MM.1S (cell line): ENCODE data around the gene PRSS12.

Source experiments
- DNase-seq: peaks from one replicate; pipeline ENCODE4 v3.0.0-alpha.2; 2015
- H2AFZ ChIP-seq: fragments of 300-600 bp; sonication (generic); 2 replicates; pipeline ENCODE4 v1.6.0; 2016; ENCODE audit warnings: antibody characterized with exemption, low read length
- H3F3A ChIP-seq: fragments of 300-600 bp; sonication (generic); 2 replicates; pipeline ENCODE4 v1.6.1; 2016; ENCODE audit warnings: mild to moderate bottlenecking, antibody characterized with exemption, low read length, moderate library complexity, mixed read lengths; ENCODE audit not compliant: insufficient read depth
- H3K27ac ChIP-seq: fragments of 300-600 bp; sonication (generic); 2 replicates; pipeline ENCODE4 v1.5.1; 2016; ENCODE audit warnings: mild to moderate bottlenecking, low read length
- H3K27me3 ChIP-seq: fragments of 300-600 bp; sonication (generic); replicated peaks from 2 replicates; pipeline ENCODE4 v1.6.0; 2016; ENCODE audit warnings: low read length; ENCODE audit not compliant: insufficient read depth
- H3K36me3 ChIP-seq: fragments of 300-600 bp; sonication (generic); replicated peaks from 2 replicates; pipeline ENCODE4 v1.6.1; 2016; ENCODE audit warnings: mild to moderate bottlenecking, low read length, mixed read lengths; ENCODE audit not compliant: insufficient read depth
- H3K4me1 ChIP-seq: fragments of 300-600 bp; sonication (generic); 2 replicates; pipeline ENCODE4 v1.6.1; 2016; ENCODE audit warnings: low read length, mixed read lengths
- H3K4me2 ChIP-seq: fragments of 300-600 bp; sonication (generic); 2 replicates; pipeline ENCODE4 v1.6.0; 2016; ENCODE audit warnings: low read depth, low read length
- H3K4me3 ChIP-seq: fragments of 300-600 bp; sonication (generic); 2 replicates; pipeline ENCODE4 v1.5.1; 2016; ENCODE audit warnings: low read length, mixed read lengths
- H3K79me2 ChIP-seq: fragments of 300-600 bp; sonication (generic); 2 replicates; pipeline ENCODE4 v1.6.1; 2016; ENCODE audit warnings: mixed run types, low read length, mixed read lengths
- H3K9ac ChIP-seq: fragments of 300-600 bp; sonication (generic); 2 replicates; pipeline ENCODE4 v1.6.1; 2016; ENCODE audit warnings: low read length, mixed read lengths
- H3K9me2 ChIP-seq: fragments of 300-600 bp; sonication (generic); replicated peaks from 2 replicates; pipeline ENCODE4 v1.6.1; 2016; ENCODE audit warnings: mild to moderate bottlenecking, low read length, mixed read lengths; ENCODE audit not compliant: insufficient read depth
- H3K9me3 ChIP-seq: fragments of 300-600 bp; sonication (generic); replicated peaks from 2 replicates; pipeline ENCODE4 v1.6.1; 2016; ENCODE audit warnings: mild to moderate bottlenecking, low read length, mixed read lengths; ENCODE audit not compliant: insufficient read depth
- H4K20me1 ChIP-seq: fragments of 300-600 bp; sonication (generic); 2 replicates; pipeline ENCODE4 v1.6.1; 2016; ENCODE audit warnings: mild to moderate bottlenecking, low read length, moderate library complexity, mixed read lengths; ENCODE audit not compliant: insufficient read depth
- EZH2 ChIP-seq: fragments of 300-600 bp; sonication (generic); optimal IDR thresholded peaks from 2 replicates; pipeline ENCODE3; 2017; ENCODE audit warnings: low read depth, mild to moderate bottlenecking, antibody characterized with exemption, low read length, mixed read lengths
- EZH2phosphoT487 ChIP-seq: fragments of 300-600 bp; sonication (generic); IDR thresholded peaks from 2 replicates; pipeline ENCODE4 v1.6.1; 2018; ENCODE audit warnings: antibody characterized with exemption, low read length
- TF ChIP-seq, protein P1 (sequence below): fragments of 300-600 bp; sonication (generic); IDR thresholded peaks from 2 replicates; pipeline ENCODE4 v1.5.1; 2016; ENCODE audit warnings: antibody characterized with exemption, low read length, mixed read lengths

Gene PRSS12

GRCh38 chr4:118361192-118361591 lies 8.4 kb upstream of the PRSS12 start:
- H3K9ac ChIP-seq = no peak overlapping the region
- no peak overlapping the region for H3K27ac ChIP-seq
- no peak overlapping the region for H3K4me2 ChIP-seq
- H4K20me1 ChIP-seq = no peaks in the 10 kb centered on the region
- H3K4me3 ChIP-seq = no peak overlapping the region
- no peaks in the 10 kb centered on the region for H3K36me3 ChIP-seq
- H3K79me2 ChIP-seq = no peaks in the 10 kb centered on the region
- H3K27me3 ChIP-seq = no peaks in the 10 kb centered on the region
- no peak for DNase-seq
- H3K9me2 ChIP-seq = no peaks in the 10 kb centered on the region
- no peaks in the 10 kb centered on the region for H3K9me3 ChIP-seq
- no peak overlapping the region for H2AFZ ChIP-seq
- TF ChIP-seq EZH2 = no peak
- TF ChIP-seq, protein P1, sequence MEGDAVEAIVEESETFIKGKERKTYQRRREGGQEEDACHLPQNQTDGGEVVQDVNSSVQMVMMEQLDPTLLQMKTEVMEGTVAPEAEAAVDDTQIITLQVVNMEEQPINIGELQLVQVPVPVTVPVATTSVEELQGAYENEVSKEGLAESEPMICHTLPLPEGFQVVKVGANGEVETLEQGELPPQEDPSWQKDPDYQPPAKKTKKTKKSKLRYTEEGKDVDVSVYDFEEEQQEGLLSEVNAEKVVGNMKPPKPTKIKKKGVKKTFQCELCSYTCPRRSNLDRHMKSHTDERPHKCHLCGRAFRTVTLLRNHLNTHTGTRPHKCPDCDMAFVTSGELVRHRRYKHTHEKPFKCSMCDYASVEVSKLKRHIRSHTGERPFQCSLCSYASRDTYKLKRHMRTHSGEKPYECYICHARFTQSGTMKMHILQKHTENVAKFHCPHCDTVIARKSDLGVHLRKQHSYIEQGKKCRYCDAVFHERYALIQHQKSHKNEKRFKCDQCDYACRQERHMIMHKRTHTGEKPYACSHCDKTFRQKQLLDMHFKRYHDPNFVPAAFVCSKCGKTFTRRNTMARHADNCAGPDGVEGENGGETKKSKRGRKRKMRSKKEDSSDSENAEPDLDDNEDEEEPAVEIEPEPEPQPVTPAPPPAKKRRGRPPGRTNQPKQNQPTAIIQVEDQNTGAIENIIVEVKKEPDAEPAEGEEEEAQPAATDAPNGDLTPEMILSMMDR = no peak
- no peaks in the 10 kb centered on the region for H3K4me1 ChIP-seq
- no peaks in the 10 kb centered on the region for H3F3A ChIP-seq

GRCh38 chr4:118360106-118360505 lies 7.3 kb upstream of the PRSS12 start:
- Histone ChIP-seq H3K4me3 (no peak overlapping the region), H3K36me3 (no peaks in the 10 kb centered on the region), H3K9me3 (no peaks in the 10 kb centered on the region), H4K20me1 (no peaks in the 10 kb centered on the region), H3K9ac (no peak overlapping the region), H3K27me3 (no peaks in the 10 kb centered on the region), H3K4me2 (no peak overlapping the region), H3K4me1 (no peaks in the 10 kb centered on the region), H3K27ac (no peak overlapping the region), H3F3A (no peaks in the 10 kb centered on the region), H2AFZ (no peak overlapping the region), H3K9me2 (no peaks in the 10 kb centered on the region), H3K79me2 (no peaks in the 10 kb centered on the region)
- TF ChIP-seq, protein P1 = no peak
- TF ChIP-seq EZH2 (no peak), EZH2phosphoT487 (no peak)
- DNase-seq = no peak

GRCh38 chr4:118357601-118358000 lies 4.8 kb upstream of the PRSS12 start:
- H3K36me3 ChIP-seq = no peaks in the 10 kb centered on the region
- no peaks in the 10 kb centered on the region for H3K9me3 ChIP-seq
- H3K27me3 ChIP-seq = no peaks in the 10 kb centered on the region
- H3K9ac ChIP-seq = no peak overlapping the region
- no peaks in the 10 kb centered on the region for H3K9me2 ChIP-seq
- TF ChIP-seq EZH2 (no peak), EZH2phosphoT487 (no peak)
- TF ChIP-seq, protein P1 = no peak
- peaks cover 4% of the 10 kb centered on the region; the same call in 1 of the 2 replicates for H3K4me1 ChIP-seq
- H3K27ac ChIP-seq = no peak overlapping the region
- H4K20me1 ChIP-seq = no peaks in the 10 kb centered on the region
- H3K79me2 ChIP-seq = no peaks in the 10 kb centered on the region
- H3K4me3 ChIP-seq = no peak overlapping the region
- H3F3A ChIP-seq = no peaks in the 10 kb centered on the region
- DNase-seq = no peak
- no peak overlapping the region for H3K4me2 ChIP-seq
- H2AFZ ChIP-seq = no peak overlapping the region

DNA sequence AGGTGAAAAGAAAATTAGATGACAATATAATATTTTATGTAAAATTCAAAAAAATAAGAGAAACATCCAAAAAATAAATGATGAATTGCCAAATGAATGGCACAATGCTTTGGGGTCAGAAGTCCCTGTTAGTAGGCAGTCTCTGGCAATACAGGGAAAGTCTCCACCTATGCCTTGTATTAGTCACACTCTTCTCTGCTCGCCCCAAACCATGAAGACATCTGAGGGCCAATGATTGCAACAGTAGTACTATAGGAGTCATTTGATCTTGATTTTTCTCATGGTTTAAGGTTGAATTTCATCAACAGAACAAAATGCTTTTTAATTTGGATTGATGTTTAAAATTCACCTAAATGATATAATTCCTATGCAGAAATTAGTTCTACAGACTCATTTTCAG lies 3.9 kb upstream of the PRSS12 start:
- H3K27me3 ChIP-seq = no peaks in the 10 kb centered on the region
- H3F3A ChIP-seq = no peaks in the 10 kb centered on the region
- no peaks in the 10 kb centered on the region for H3K79me2 ChIP-seq
- H3K9me2 ChIP-seq = no peaks in the 10 kb centered on the region
- DNase-seq = no peak
- H4K20me1 ChIP-seq = no peaks in the 10 kb centered on the region
- no peak overlapping the region for H3K4me2 ChIP-seq
- H2AFZ ChIP-seq = no peak overlapping the region
- TF ChIP-seq EZH2 (no peak), EZH2phosphoT487 (no peak)
- TF ChIP-seq, protein P1 = no peak
- peaks cover 4% of the 10 kb centered on the region; the same call in 1 of the 2 replicates for H3K4me1 ChIP-seq
- H3K27ac ChIP-seq = no peak overlapping the region
- no peak overlapping the region for H3K4me3 ChIP-seq
- no peaks in the 10 kb centered on the region for H3K36me3 ChIP-seq
- H3K9me3 ChIP-seq = no peaks in the 10 kb centered on the region
- H3K9ac ChIP-seq = no peak overlapping the region
